Endothelial cell of umbilical vein (primary cell): ENCODE data around the gene MICA.

Source experiments
- CTCF ChIP-seq, 2 donors: IDR thresholded peaks; 1 replicate in 1 of 2; 2 replicates in 1 of 2; pipeline ENCODE4 v1.5.1; 2011; ENCODE audit warnings: low read length in 2 of 2, mild to moderate bottlenecking in 2 of 2, moderate library complexity in 2 of 2, control low read depth in 1 of 2, inconsistent platforms in 1 of 2, low read depth in 1 of 2; ENCODE audit not compliant: insufficient read depth in 1 of 2; ENCODE audit errors: extremely low read depth in 1 of 2
- FOS ChIP-seq: IDR thresholded peaks from 2 replicates; pipeline ENCODE4 v1.6.1; 2011; ENCODE audit warnings: mild to moderate bottlenecking, low read length, moderate library complexity, borderline replicate concordance; ENCODE audit not compliant: insufficient read depth
- JUN ChIP-seq: IDR thresholded peaks from 2 replicates; pipeline ENCODE4 v1.6.1; 2011; ENCODE audit warnings: borderline replicate concordance, low read depth; ENCODE audit not compliant: insufficient read length, insufficient read depth

GRCh38 chr6:31383149-31383548 is 20.2 kb upstream of the MICA start:
- TF ChIP-seq CTCF (IDR thresholded peaks at IDR 0.05; ENCODE audit: extremely low read depth in 1 of 2, insufficient read depth in 1 of 2, low read depth in 1 of 2, low read length in 2 of 2) (no peak), FOS (no peak), JUN (no peak)
